Inflammatory macrophage (primary cell): ENCODE results near the gene ATP6V1G1.

Experiments
- DNase-seq, 2 donors: peaks; one replicate each; pipeline ENCODE4 v3.0.0-alpha.2; 2020 to 2022

Gene ATP6V1G1

GRCh38 chr9:114613087-114613486, 25.5 kb downstream of the ATP6V1G1 start:
- DNase-seq: no peak

GRCh38 chr9:114613919-114614318, 26.4 kb downstream of the ATP6V1G1 start:
- DNase-seq: no peak

- no peak for DNase-seq
Measured at GRCh38 chr9:114614373-114614772, 26.8 kb downstream of the ATP6V1G1 start.

GRCh38 chr9:114616684-114617520, 29.3 kb downstream of the ATP6V1G1 start:
- peak; percentile 80 to 86 for DNase-seq

GRCh38 chr9:114619191-114619761, 31.7 kb downstream of the ATP6V1G1 start:
- DNase-seq: peak; percentile 55 to 67

- DNase-seq: no peak
Measured at GRCh38 chr9:114621561-114621960, 34.0 kb downstream of the ATP6V1G1 start.

- DNase-seq: no peak
Measured at GRCh38 chr9:114621975-114622609, 34.5 kb downstream of the ATP6V1G1 start.

GRCh38 chr9:114624677-114625076, 37.1 kb downstream of the ATP6V1G1 start:
- DNase-seq: no peak

GRCh38 chr9:114626415-114627020, 38.9 kb downstream of the ATP6V1G1 start:
- no peak for DNase-seq

- no peak for DNase-seq
Measured at GRCh38 chr9:114627553-114627952, 40.0 kb downstream of the ATP6V1G1 start.

- DNase-seq: no peak
Measured at GRCh38 chr9:114629563-114630090, 42.1 kb downstream of the ATP6V1G1 start.

- no peak for DNase-seq
Measured at GRCh38 chr9:114631166-114631565, 43.6 kb downstream of the ATP6V1G1 start.

- no peak for DNase-seq
Measured at GRCh38 chr9:114633438-114634089, 46.0 kb downstream of the ATP6V1G1 start.

- no peak for DNase-seq
Measured at GRCh38 chr9:114634387-114634786, 46.8 kb downstream of the ATP6V1G1 start.

GRCh38 chr9:114638404-114638803, 50.8 kb downstream of the ATP6V1G1 start:
- no peak for DNase-seq

GRCh38 chr9:114641967-114642366, 54.4 kb downstream of the ATP6V1G1 start:
- peak; percentile 31 to 66 for DNase-seq

- DNase-seq: no peak
Measured at GRCh38 chr9:114643001-114643400, 55.4 kb downstream of the ATP6V1G1 start.

GRCh38 chr9:114643896-114644295, 56.3 kb downstream of the ATP6V1G1 start:
- no peak for DNase-seq
